ENCODE measurements around the gene SPATA45. TPM values are rescaled to one million over a fixed set of nuclear protein-coding genes. Genes with fewer than 3 reads are reported as not detected.

SPATA45 gene
- total RNA-seq, 1 experiment from 2014 or later: 0.68 TPM

DNA sequence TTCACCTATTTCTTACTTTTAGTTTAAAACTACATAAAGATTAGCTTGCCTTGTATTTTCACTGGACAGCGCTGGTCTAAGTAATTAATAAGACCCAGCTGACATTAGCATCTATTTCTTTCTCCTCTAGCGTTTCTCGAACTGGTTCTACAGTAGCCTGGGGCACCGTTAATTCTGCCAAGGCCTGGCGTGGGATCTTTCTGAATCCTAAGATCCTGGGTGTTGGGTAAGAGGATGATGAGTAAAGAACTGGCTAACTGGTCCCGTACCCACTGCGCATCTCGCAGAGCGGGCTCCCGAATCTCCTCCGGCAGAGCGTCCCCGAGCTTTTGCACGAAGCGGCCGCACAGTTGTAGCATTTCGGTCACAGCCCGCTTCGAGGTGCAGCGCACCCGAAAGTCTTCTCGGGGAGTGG is 56.2 kb downstream of the SPATA45 start:
- peaks cover 7 to 22% (median 13%) of the 10 kb centered on the region in 3 experiments for H3K36me3 Mint-ChIP-seq (ENCODE audit: insufficient read depth in 1 of 3, low read depth in 3 of 3)
- H3K27ac Mint-ChIP-seq: peak overlapping the region; percentile 70 to 98 (median 87)
- no peak overlapping the region for H2AFZ ChIP-seq (ENCODE audit: low read length)
- H3K9me3 ChIP-seq (ENCODE audit: control insufficient read depth, low read depth, low read length): no peaks in the 10 kb centered on the region
- no peaks in the 10 kb centered on the region for H3K27me3 ChIP-seq (ENCODE audit: insufficient read depth, low read length)
- H2BK12ac ChIP-seq (ENCODE audit: insufficient read length, low read depth, low read length): no peak overlapping the region
- H2AK5ac ChIP-seq (ENCODE audit: insufficient read length, low read length): no peak overlapping the region
- no peak overlapping the region for H3K56ac ChIP-seq (ENCODE audit: insufficient read length, low read depth, low read length)
- no peak overlapping the region for H2BK20ac ChIP-seq (ENCODE audit: low read depth, low read length, poor library complexity, severe bottlenecking)
- no peaks in the 10 kb centered on the region for H3K27me3 Mint-ChIP-seq (ENCODE audit: low read depth)
- H3K23ac ChIP-seq (ENCODE audit: insufficient read length, low read depth, low read length): no peak overlapping the region
- H4K91ac ChIP-seq (ENCODE audit: insufficient read length, low read depth, low read length): no peak overlapping the region
- no peaks in the 10 kb centered on the region for H3K9me3 Mint-ChIP-seq
- H3K4me3 Mint-ChIP-seq: peak overlapping the region; percentile 90 to 98
- H3K23me2 ChIP-seq (ENCODE audit: insufficient read length, low read depth, low read length, poor library complexity, severe bottlenecking): peaks cover 7% of the 10 kb centered on the region
- no peak overlapping the region for H3T11ph ChIP-seq (ENCODE audit: low read length)
- no peaks in the 10 kb centered on the region; the same call in 1 of the 2 replicates for H3K4me1 ChIP-seq (ENCODE audit: insufficient read depth, low read length)
- peaks cover 2% of the 10 kb centered on the region for H3K79me1 ChIP-seq (ENCODE audit: insufficient read depth, low read depth, low read length, poor library complexity, severe bottlenecking)
- no peak overlapping the region for H4K8ac ChIP-seq (replicated peaks; ENCODE audit: insufficient read length, low read depth, low read length)
- no peaks in the 10 kb centered on the region for H4K20me1 ChIP-seq (ENCODE audit: control insufficient read depth, insufficient read depth, insufficient read length)
- no peak for DNase-seq
- no peak overlapping the region for H2BK15ac ChIP-seq (ENCODE audit: low read depth, low read length)
- H3K4me1 Mint-ChIP-seq: peaks cover 12 to 18% of the 10 kb centered on the region in 2 experiments
- peak overlapping the region; percentile 83 for H3K9ac ChIP-seq (ENCODE audit: extremely low read depth, insufficient read length, low read length)
- peaks cover 2% of the 10 kb centered on the region; the same call in 1 of the 2 replicates for H3K79me2 ChIP-seq (ENCODE audit: insufficient read depth, low read length)
- H2BK120ac ChIP-seq (ENCODE audit: low read depth, low read length, poor library complexity, severe bottlenecking): no peak overlapping the region
- TF ChIP-seq, protein P1, sequence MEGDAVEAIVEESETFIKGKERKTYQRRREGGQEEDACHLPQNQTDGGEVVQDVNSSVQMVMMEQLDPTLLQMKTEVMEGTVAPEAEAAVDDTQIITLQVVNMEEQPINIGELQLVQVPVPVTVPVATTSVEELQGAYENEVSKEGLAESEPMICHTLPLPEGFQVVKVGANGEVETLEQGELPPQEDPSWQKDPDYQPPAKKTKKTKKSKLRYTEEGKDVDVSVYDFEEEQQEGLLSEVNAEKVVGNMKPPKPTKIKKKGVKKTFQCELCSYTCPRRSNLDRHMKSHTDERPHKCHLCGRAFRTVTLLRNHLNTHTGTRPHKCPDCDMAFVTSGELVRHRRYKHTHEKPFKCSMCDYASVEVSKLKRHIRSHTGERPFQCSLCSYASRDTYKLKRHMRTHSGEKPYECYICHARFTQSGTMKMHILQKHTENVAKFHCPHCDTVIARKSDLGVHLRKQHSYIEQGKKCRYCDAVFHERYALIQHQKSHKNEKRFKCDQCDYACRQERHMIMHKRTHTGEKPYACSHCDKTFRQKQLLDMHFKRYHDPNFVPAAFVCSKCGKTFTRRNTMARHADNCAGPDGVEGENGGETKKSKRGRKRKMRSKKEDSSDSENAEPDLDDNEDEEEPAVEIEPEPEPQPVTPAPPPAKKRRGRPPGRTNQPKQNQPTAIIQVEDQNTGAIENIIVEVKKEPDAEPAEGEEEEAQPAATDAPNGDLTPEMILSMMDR (conservative IDR thresholded peaks at IDR 0.05): no peak
- H3K4ac ChIP-seq (ENCODE audit: low read depth, low read length): no peak overlapping the region
- WGBS (ENCODE audit: extremely low coverage, insufficient read length, low lambda C conversion rate): no CpG with 5 or more reads among the region's 22 CpGs
- no peak overlapping the region for H3K18ac ChIP-seq (ENCODE audit: insufficient read length, low read depth, low read length)
- no peak overlapping the region for H4K5ac ChIP-seq (ENCODE audit: insufficient read length, low read depth, low read length)
- H3K14ac ChIP-seq (ENCODE audit: insufficient read depth, low read length): peak overlapping the region; percentile 73; the same call in 1 of the 2 replicates
- H3K4me2 ChIP-seq (ENCODE audit: insufficient read depth, insufficient read length, low read length): peak overlapping the region; percentile 98
- no peak overlapping the region for H2BK5ac ChIP-seq (ENCODE audit: insufficient read length, low read length)
- no peak overlapping the region for H3K27ac ChIP-seq (ENCODE audit: insufficient read length, low read depth, low read length)
